Measurements from ENCODE around the gene RBPJ.

The RBPJ gene

GRCh38 chr4:26300314-26301307, 20.2 kb upstream of the RBPJ start:
- Histone ChIP-seq H3K36me3 (ENCODE audit: low read depth) (no peaks in the 10 kb centered on the region), H3K27ac (ENCODE audit: poor library complexity, severe bottlenecking) (no peak overlapping the region), H3K4me1 (ENCODE audit: insufficient read depth, poor library complexity, severe bottlenecking) (peaks cover 2% of the 10 kb centered on the region), H3K4me3 (ENCODE audit: severe bottlenecking) (no peak overlapping the region), H3K27me3 (ENCODE audit: insufficient read depth, poor library complexity, severe bottlenecking) (no peaks in the 10 kb centered on the region), H3K9me3 (ENCODE audit: severe bottlenecking) (no peaks in the 10 kb centered on the region)
- no peak for TF ChIP-seq CTCF (IDR thresholded peaks at IDR 0.05; ENCODE audit: poor library complexity, severe bottlenecking)
- ATAC-seq (ENCODE audit: low read depth) (no peak), DNase-seq (ENCODE audit: low spot score) (no peak)

- Histone ChIP-seq H3K36me3 (ENCODE audit: low read depth) (no peaks in the 10 kb centered on the region), H3K4me3 (ENCODE audit: severe bottlenecking) (no peak overlapping the region), H3K9me3 (ENCODE audit: severe bottlenecking) (no peaks in the 10 kb centered on the region), H3K4me1 (ENCODE audit: insufficient read depth, poor library complexity, severe bottlenecking) (peaks cover 2% of the 10 kb centered on the region), H3K27ac (ENCODE audit: poor library complexity, severe bottlenecking) (no peak overlapping the region), H3K27me3 (ENCODE audit: insufficient read depth, poor library complexity, severe bottlenecking) (no peaks in the 10 kb centered on the region)
- no peak for TF ChIP-seq CTCF (IDR thresholded peaks at IDR 0.05; ENCODE audit: poor library complexity, severe bottlenecking)
- no peak for DNase-seq (ENCODE audit: low spot score)
- ATAC-seq (ENCODE audit: low read depth): no peak
These were observed 18.5 kb upstream of the RBPJ start for GRCh38 chr4:26302031-26302899.

- no peak for TF ChIP-seq CTCF (IDR thresholded peaks at IDR 0.05; ENCODE audit: poor library complexity, severe bottlenecking)
- no peak for ATAC-seq (ENCODE audit: low read depth)
- H3K27ac ChIP-seq (ENCODE audit: poor library complexity, severe bottlenecking): no peak overlapping the region
- H3K9me3 ChIP-seq (ENCODE audit: severe bottlenecking): no peaks in the 10 kb centered on the region
- H3K36me3 ChIP-seq (ENCODE audit: low read depth): no peaks in the 10 kb centered on the region
- H3K27me3 ChIP-seq (ENCODE audit: insufficient read depth, poor library complexity, severe bottlenecking): no peaks in the 10 kb centered on the region
- no peak for DNase-seq (ENCODE audit: low spot score)
- H3K4me3 ChIP-seq (ENCODE audit: severe bottlenecking): no peak overlapping the region
- H3K4me1 ChIP-seq (ENCODE audit: insufficient read depth, poor library complexity, severe bottlenecking): peaks cover 1% of the 10 kb centered on the region
These were observed 17.8 kb upstream of the RBPJ start for GRCh38 chr4:26303008-26303407.

- Histone ChIP-seq H3K4me1 (ENCODE audit: insufficient read depth, poor library complexity, severe bottlenecking) (no peaks in the 10 kb centered on the region), H3K27me3 (ENCODE audit: insufficient read depth, poor library complexity, severe bottlenecking) (no peaks in the 10 kb centered on the region), H3K36me3 (ENCODE audit: low read depth) (no peaks in the 10 kb centered on the region), H3K9me3 (ENCODE audit: severe bottlenecking) (no peaks in the 10 kb centered on the region), H3K27ac (ENCODE audit: poor library complexity, severe bottlenecking) (no peak overlapping the region), H3K4me3 (ENCODE audit: severe bottlenecking) (no peak overlapping the region)
- DNase-seq (ENCODE audit: low spot score) (no peak), ATAC-seq (ENCODE audit: low read depth) (no peak)
- no peak for TF ChIP-seq CTCF (IDR thresholded peaks at IDR 0.05; ENCODE audit: poor library complexity, severe bottlenecking)
These were observed 13.6 kb upstream of the RBPJ start for GRCh38 chr4:26307037-26307800.
